SH-SY5Y (cell line): ENCODE results near the gene ZFHX2.

Experiments used
- GATA2 ChIP-seq: IDR thresholded peaks from 2 replicates; pipeline ENCODE4 v1.6.1; 2011; ENCODE audit warnings: mild to moderate bottlenecking, low read depth, low read length
- GATA3 ChIP-seq: IDR thresholded peaks from 2 replicates; pipeline ENCODE4 v1.6.1; 2011; ENCODE audit warnings: low read depth, mild to moderate bottlenecking, low read length, moderate library complexity

GRCh38 chr14:23533652-23534435 is 17.7 kb downstream of the ZFHX2 start:
- TF ChIP-seq GATA2 (no peak), GATA3 (no peak)
